ENCODE measurements around the gene GLMN.
A peak's percentile ranks its signal among the peaks of the same experiment; 100 is the strongest.

The GLMN gene

GRCh38 chr1:92324784-92325183 is 26.0 kb upstream of the GLMN start:
- no peak overlapping the region for H3K4me3 ChIP-seq (ENCODE audit: insufficient read depth, low read depth, low read length, poor library complexity, severe bottlenecking)
- no peaks in the 10 kb centered on the region for H3K27me3 ChIP-seq (replicated peaks; ENCODE audit: control insufficient read depth, insufficient read depth, low read length, poor library complexity, severe bottlenecking)
- no peaks in the 10 kb centered on the region for H3K4me1 ChIP-seq (ENCODE audit: control insufficient read depth, insufficient read depth, low read length, poor library complexity, severe bottlenecking)
- no peaks in the 10 kb centered on the region for H3K9me3 ChIP-seq (ENCODE audit: control insufficient read depth, low read length)
- H3K36me3 ChIP-seq (ENCODE audit: control insufficient read depth, insufficient read depth, low read length): peaks cover 4% of the 10 kb centered on the region
- H3K27ac ChIP-seq (ENCODE audit: insufficient read depth, low read length, poor library complexity, severe bottlenecking): no peak overlapping the region
- DNase-seq: no peak

- Histone ChIP-seq H3K4me3 (ENCODE audit: insufficient read depth, low read depth, low read length, poor library complexity, severe bottlenecking) (no peak overlapping the region), H3K27ac (ENCODE audit: insufficient read depth, low read length, poor library complexity, severe bottlenecking) (peak overlapping the region; percentile 18), H3K9me3 (ENCODE audit: control insufficient read depth, low read length) (no peaks in the 10 kb centered on the region), H3K36me3 (ENCODE audit: control insufficient read depth, insufficient read depth, low read length) (peaks cover 4% of the 10 kb centered on the region), H3K4me1 (ENCODE audit: control insufficient read depth, insufficient read depth, low read length, poor library complexity, severe bottlenecking) (peaks cover 4% of the 10 kb centered on the region), H3K27me3 (replicated peaks; ENCODE audit: control insufficient read depth, insufficient read depth, low read length, poor library complexity, severe bottlenecking) (no peaks in the 10 kb centered on the region)
- DNase-seq: no peak
Observed at GRCh38 chr1:92323473-92324453, 25.0 kb upstream of the GLMN start.

GRCh38 chr1:92317836-92318493 is 19.2 kb upstream of the GLMN start:
- Histone ChIP-seq H3K9me3 (ENCODE audit: control insufficient read depth, low read length) (no peaks in the 10 kb centered on the region), H3K27ac (ENCODE audit: insufficient read depth, low read length, poor library complexity, severe bottlenecking) (peak overlapping the region; percentile 41), H3K36me3 (ENCODE audit: control insufficient read depth, insufficient read depth, low read length) (no peaks in the 10 kb centered on the region), H3K27me3 (replicated peaks; ENCODE audit: control insufficient read depth, insufficient read depth, low read length, poor library complexity, severe bottlenecking) (no peaks in the 10 kb centered on the region), H3K4me3 (ENCODE audit: insufficient read depth, low read depth, low read length, poor library complexity, severe bottlenecking) (no peak overlapping the region), H3K4me1 (ENCODE audit: control insufficient read depth, insufficient read depth, low read length, poor library complexity, severe bottlenecking) (peaks cover 29% of the 10 kb centered on the region)
- DNase-seq: no peak

- H3K4me1 ChIP-seq (ENCODE audit: control insufficient read depth, insufficient read depth, low read length, poor library complexity, severe bottlenecking): peaks cover 37% of the 10 kb centered on the region
- H3K27ac ChIP-seq (ENCODE audit: insufficient read depth, low read length, poor library complexity, severe bottlenecking): peak overlapping the region; percentile 55
- no peak overlapping the region for H3K4me3 ChIP-seq (ENCODE audit: insufficient read depth, low read depth, low read length, poor library complexity, severe bottlenecking)
- H3K9me3 ChIP-seq (ENCODE audit: control insufficient read depth, low read length): no peaks in the 10 kb centered on the region
- peak; percentile 26 to 32 (median 26) for DNase-seq
- no peaks in the 10 kb centered on the region for H3K36me3 ChIP-seq (ENCODE audit: control insufficient read depth, insufficient read depth, low read length)
- no peaks in the 10 kb centered on the region for H3K27me3 ChIP-seq (replicated peaks; ENCODE audit: control insufficient read depth, insufficient read depth, low read length, poor library complexity, severe bottlenecking)
Observed at GRCh38 chr1:92315766-92316599, 17.2 kb upstream of the GLMN start.

GRCh38 chr1:92314024-92314423 is 15.2 kb upstream of the GLMN start:
- Histone ChIP-seq H3K9me3 (ENCODE audit: control insufficient read depth, low read length) (no peaks in the 10 kb centered on the region), H3K4me1 (ENCODE audit: control insufficient read depth, insufficient read depth, low read length, poor library complexity, severe bottlenecking) (peaks cover 35% of the 10 kb centered on the region), H3K27ac (ENCODE audit: insufficient read depth, low read length, poor library complexity, severe bottlenecking) (no peak overlapping the region), H3K27me3 (replicated peaks; ENCODE audit: control insufficient read depth, insufficient read depth, low read length, poor library complexity, severe bottlenecking) (no peaks in the 10 kb centered on the region), H3K36me3 (ENCODE audit: control insufficient read depth, insufficient read depth, low read length) (no peaks in the 10 kb centered on the region), H3K4me3 (ENCODE audit: insufficient read depth, low read depth, low read length, poor library complexity, severe bottlenecking) (no peak overlapping the region)
- DNase-seq: no peak

- H3K4me3 ChIP-seq (ENCODE audit: insufficient read depth, low read depth, low read length, poor library complexity, severe bottlenecking): no peak overlapping the region
- peaks cover 16% of the 10 kb centered on the region for H3K36me3 ChIP-seq (ENCODE audit: control insufficient read depth, insufficient read depth, low read length)
- peaks cover 8% of the 10 kb centered on the region for H3K4me1 ChIP-seq (ENCODE audit: control insufficient read depth, insufficient read depth, low read length, poor library complexity, severe bottlenecking)
- H3K27me3 ChIP-seq (replicated peaks; ENCODE audit: control insufficient read depth, insufficient read depth, low read length, poor library complexity, severe bottlenecking): no peaks in the 10 kb centered on the region
- no peak overlapping the region for H3K27ac ChIP-seq (ENCODE audit: insufficient read depth, low read length, poor library complexity, severe bottlenecking)
- no peaks in the 10 kb centered on the region for H3K9me3 ChIP-seq (ENCODE audit: control insufficient read depth, low read length)
- no peak for DNase-seq
Observed at GRCh38 chr1:92310185-92310597, 11.4 kb upstream of the GLMN start.

GRCh38 chr1:92307980-92308379 is 9.2 kb upstream of the GLMN start:
- H3K27me3 ChIP-seq (replicated peaks; ENCODE audit: control insufficient read depth, insufficient read depth, low read length, poor library complexity, severe bottlenecking): no peaks in the 10 kb centered on the region
- H3K9me3 ChIP-seq (ENCODE audit: control insufficient read depth, low read length): no peaks in the 10 kb centered on the region
- H3K4me1 ChIP-seq (ENCODE audit: control insufficient read depth, insufficient read depth, low read length, poor library complexity, severe bottlenecking): peaks cover 8% of the 10 kb centered on the region
- no peak overlapping the region for H3K27ac ChIP-seq (ENCODE audit: insufficient read depth, low read length, poor library complexity, severe bottlenecking)
- H3K36me3 ChIP-seq (ENCODE audit: control insufficient read depth, insufficient read depth, low read length): peaks cover 22% of the 10 kb centered on the region
- no peak overlapping the region for H3K4me3 ChIP-seq (ENCODE audit: insufficient read depth, low read depth, low read length, poor library complexity, severe bottlenecking)
- no peak for DNase-seq

GRCh38 chr1:92306020-92306419 is 7.2 kb upstream of the GLMN start:
- peaks cover 22% of the 10 kb centered on the region for H3K36me3 ChIP-seq (ENCODE audit: control insufficient read depth, insufficient read depth, low read length)
- H3K4me3 ChIP-seq (ENCODE audit: insufficient read depth, low read depth, low read length, poor library complexity, severe bottlenecking): no peak overlapping the region
- H3K27ac ChIP-seq (ENCODE audit: insufficient read depth, low read length, poor library complexity, severe bottlenecking): no peak overlapping the region
- DNase-seq: no peak
- H3K9me3 ChIP-seq (ENCODE audit: control insufficient read depth, low read length): no peaks in the 10 kb centered on the region
- H3K27me3 ChIP-seq (replicated peaks; ENCODE audit: control insufficient read depth, insufficient read depth, low read length, poor library complexity, severe bottlenecking): no peaks in the 10 kb centered on the region
- no peaks in the 10 kb centered on the region for H3K4me1 ChIP-seq (ENCODE audit: control insufficient read depth, insufficient read depth, low read length, poor library complexity, severe bottlenecking)

- H3K27ac ChIP-seq (ENCODE audit: insufficient read depth, low read length, poor library complexity, severe bottlenecking): no peak overlapping the region
- DNase-seq: no peak
- no peak overlapping the region for H3K4me3 ChIP-seq (ENCODE audit: insufficient read depth, low read depth, low read length, poor library complexity, severe bottlenecking)
- no peaks in the 10 kb centered on the region for H3K27me3 ChIP-seq (replicated peaks; ENCODE audit: control insufficient read depth, insufficient read depth, low read length, poor library complexity, severe bottlenecking)
- peaks cover 5% of the 10 kb centered on the region for H3K4me1 ChIP-seq (ENCODE audit: control insufficient read depth, insufficient read depth, low read length, poor library complexity, severe bottlenecking)
- no peaks in the 10 kb centered on the region for H3K9me3 ChIP-seq (ENCODE audit: control insufficient read depth, low read length)
- peaks cover 14% of the 10 kb centered on the region for H3K36me3 ChIP-seq (ENCODE audit: control insufficient read depth, insufficient read depth, low read length)
Observed at GRCh38 chr1:92301021-92301420, 2.2 kb upstream of the GLMN start.

Measured in effector memory CD4-positive, alpha-beta T cell (primary cell).